MM.1S (cell line): ENCODE data around the gene SFMBT2.

ENCODE experiments used
- DNase-seq: peaks from one replicate; pipeline ENCODE4 v3.0.0-alpha.2; 2015
- H2AFZ ChIP-seq: fragments of 300-600 bp; sonication (generic); 2 replicates; pipeline ENCODE4 v1.6.0; 2016; ENCODE audit warnings: antibody characterized with exemption, low read length
- H3F3A ChIP-seq: fragments of 300-600 bp; sonication (generic); 2 replicates; pipeline ENCODE4 v1.6.1; 2016; ENCODE audit warnings: mild to moderate bottlenecking, antibody characterized with exemption, low read length, moderate library complexity, mixed read lengths; ENCODE audit not compliant: insufficient read depth
- H3K27ac ChIP-seq: fragments of 300-600 bp; sonication (generic); 2 replicates; pipeline ENCODE4 v1.5.1; 2016; ENCODE audit warnings: mild to moderate bottlenecking, low read length
- H3K27me3 ChIP-seq: fragments of 300-600 bp; sonication (generic); replicated peaks from 2 replicates; pipeline ENCODE4 v1.6.0; 2016; ENCODE audit warnings: low read length; ENCODE audit not compliant: insufficient read depth
- H3K36me3 ChIP-seq: fragments of 300-600 bp; sonication (generic); replicated peaks from 2 replicates; pipeline ENCODE4 v1.6.1; 2016; ENCODE audit warnings: mild to moderate bottlenecking, low read length, mixed read lengths; ENCODE audit not compliant: insufficient read depth
- H3K4me1 ChIP-seq: fragments of 300-600 bp; sonication (generic); 2 replicates; pipeline ENCODE4 v1.6.1; 2016; ENCODE audit warnings: low read length, mixed read lengths
- H3K4me2 ChIP-seq: fragments of 300-600 bp; sonication (generic); 2 replicates; pipeline ENCODE4 v1.6.0; 2016; ENCODE audit warnings: low read depth, low read length
- H3K4me3 ChIP-seq: fragments of 300-600 bp; sonication (generic); 2 replicates; pipeline ENCODE4 v1.5.1; 2016; ENCODE audit warnings: low read length, mixed read lengths
- H3K79me2 ChIP-seq: fragments of 300-600 bp; sonication (generic); 2 replicates; pipeline ENCODE4 v1.6.1; 2016; ENCODE audit warnings: mixed run types, low read length, mixed read lengths
- H3K9ac ChIP-seq: fragments of 300-600 bp; sonication (generic); 2 replicates; pipeline ENCODE4 v1.6.1; 2016; ENCODE audit warnings: low read length, mixed read lengths
- H3K9me2 ChIP-seq: fragments of 300-600 bp; sonication (generic); replicated peaks from 2 replicates; pipeline ENCODE4 v1.6.1; 2016; ENCODE audit warnings: mild to moderate bottlenecking, low read length, mixed read lengths; ENCODE audit not compliant: insufficient read depth
- H3K9me3 ChIP-seq: fragments of 300-600 bp; sonication (generic); replicated peaks from 2 replicates; pipeline ENCODE4 v1.6.1; 2016; ENCODE audit warnings: mild to moderate bottlenecking, low read length, mixed read lengths; ENCODE audit not compliant: insufficient read depth
- H4K20me1 ChIP-seq: fragments of 300-600 bp; sonication (generic); 2 replicates; pipeline ENCODE4 v1.6.1; 2016; ENCODE audit warnings: mild to moderate bottlenecking, low read length, moderate library complexity, mixed read lengths; ENCODE audit not compliant: insufficient read depth
- EZH2 ChIP-seq: fragments of 300-600 bp; sonication (generic); optimal IDR thresholded peaks from 2 replicates; pipeline ENCODE3; 2017; ENCODE audit warnings: low read depth, mild to moderate bottlenecking, antibody characterized with exemption, low read length, mixed read lengths
- EZH2phosphoT487 ChIP-seq: fragments of 300-600 bp; sonication (generic); IDR thresholded peaks from 2 replicates; pipeline ENCODE4 v1.6.1; 2018; ENCODE audit warnings: antibody characterized with exemption, low read length
- TF ChIP-seq, protein P1 (sequence below): fragments of 300-600 bp; sonication (generic); IDR thresholded peaks from 2 replicates; pipeline ENCODE4 v1.5.1; 2016; ENCODE audit warnings: antibody characterized with exemption, low read length, mixed read lengths

SFMBT2 gene

DNA sequence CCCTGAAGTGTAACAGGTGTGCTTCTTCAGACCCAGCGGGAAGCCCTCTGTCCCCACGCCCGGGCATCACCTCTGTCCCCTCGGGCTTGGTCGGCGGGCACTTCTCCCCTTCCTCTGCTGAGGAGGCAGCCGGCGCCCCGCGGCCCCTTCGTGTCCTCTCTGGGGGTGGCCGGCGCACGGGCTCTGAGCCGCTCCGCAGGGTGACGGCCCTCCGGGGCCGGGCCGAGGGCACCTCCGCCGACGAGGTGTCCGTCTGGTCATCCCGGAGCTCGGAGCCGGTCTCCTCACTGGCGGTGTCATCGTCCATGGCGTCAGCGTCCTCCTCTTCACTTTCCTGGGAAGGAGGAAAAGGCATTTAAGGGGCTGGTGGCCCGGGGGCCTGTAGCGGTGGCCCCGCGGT, 239.0 kb downstream of the SFMBT2 start:
- Histone ChIP-seq H3K9me2 (no peaks in the 10 kb centered on the region), H4K20me1 (no peaks in the 10 kb centered on the region), H3K9ac (no peak overlapping the region), H3F3A (no peaks in the 10 kb centered on the region), H3K36me3 (peaks cover 9% of the 10 kb centered on the region; the same call in 1 of the 2 replicates), H3K4me2 (no peak overlapping the region), H3K27me3 (no peaks in the 10 kb centered on the region), H3K4me1 (no peaks in the 10 kb centered on the region), H3K79me2 (no peaks in the 10 kb centered on the region), H3K4me3 (no peak overlapping the region), H2AFZ (no peak overlapping the region), H3K9me3 (no peaks in the 10 kb centered on the region), H3K27ac (no peak overlapping the region)
- TF ChIP-seq EZH2phosphoT487: no peak
- TF ChIP-seq, protein P1, sequence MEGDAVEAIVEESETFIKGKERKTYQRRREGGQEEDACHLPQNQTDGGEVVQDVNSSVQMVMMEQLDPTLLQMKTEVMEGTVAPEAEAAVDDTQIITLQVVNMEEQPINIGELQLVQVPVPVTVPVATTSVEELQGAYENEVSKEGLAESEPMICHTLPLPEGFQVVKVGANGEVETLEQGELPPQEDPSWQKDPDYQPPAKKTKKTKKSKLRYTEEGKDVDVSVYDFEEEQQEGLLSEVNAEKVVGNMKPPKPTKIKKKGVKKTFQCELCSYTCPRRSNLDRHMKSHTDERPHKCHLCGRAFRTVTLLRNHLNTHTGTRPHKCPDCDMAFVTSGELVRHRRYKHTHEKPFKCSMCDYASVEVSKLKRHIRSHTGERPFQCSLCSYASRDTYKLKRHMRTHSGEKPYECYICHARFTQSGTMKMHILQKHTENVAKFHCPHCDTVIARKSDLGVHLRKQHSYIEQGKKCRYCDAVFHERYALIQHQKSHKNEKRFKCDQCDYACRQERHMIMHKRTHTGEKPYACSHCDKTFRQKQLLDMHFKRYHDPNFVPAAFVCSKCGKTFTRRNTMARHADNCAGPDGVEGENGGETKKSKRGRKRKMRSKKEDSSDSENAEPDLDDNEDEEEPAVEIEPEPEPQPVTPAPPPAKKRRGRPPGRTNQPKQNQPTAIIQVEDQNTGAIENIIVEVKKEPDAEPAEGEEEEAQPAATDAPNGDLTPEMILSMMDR: no peak
- no peak for TF ChIP-seq EZH2
- no peak for DNase-seq

DNA sequence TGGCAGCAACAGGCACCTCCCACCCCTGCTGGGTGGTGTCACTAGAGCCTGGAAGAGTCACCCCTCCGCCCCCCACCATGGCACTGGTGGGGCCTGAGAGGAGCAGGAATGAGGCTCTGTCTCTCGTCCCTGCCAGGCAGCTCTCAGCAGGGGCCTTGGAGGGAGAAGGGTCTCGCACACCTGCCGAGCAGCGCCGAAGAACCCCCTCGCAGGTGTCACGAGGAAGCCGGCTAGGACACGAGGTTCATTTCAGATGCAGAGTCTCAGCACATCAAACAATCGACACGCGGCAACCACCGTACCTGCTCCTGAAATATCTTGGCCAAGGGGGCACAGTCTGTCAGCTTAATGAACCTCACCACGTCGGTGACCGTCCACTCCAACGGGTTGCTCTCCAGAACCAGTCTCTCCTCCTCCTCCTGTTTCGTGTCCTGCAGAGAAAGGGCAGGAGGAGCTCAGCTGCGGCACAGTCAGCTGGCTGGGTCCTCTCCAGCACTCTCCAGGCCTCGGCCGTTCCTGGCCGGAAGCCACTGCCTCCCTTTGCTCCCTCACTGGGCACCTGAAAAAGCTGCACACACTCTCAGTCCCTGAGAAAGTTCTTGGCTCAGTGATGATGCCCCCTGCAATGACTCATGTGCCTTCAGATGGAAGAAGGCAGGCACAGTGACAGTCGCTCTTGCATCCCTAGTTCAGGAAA, 240.1 kb downstream of the SFMBT2 start:
- no peak overlapping the region for H2AFZ ChIP-seq
- no peak overlapping the region for H3K9ac ChIP-seq
- no peaks in the 10 kb centered on the region for H3K9me3 ChIP-seq
- TF ChIP-seq, protein P1: no peak
- TF ChIP-seq EZH2phosphoT487 (no peak), EZH2 (no peak)
- H4K20me1 ChIP-seq: no peaks in the 10 kb centered on the region
- H3K4me1 ChIP-seq: no peaks in the 10 kb centered on the region
- no peak overlapping the region for H3K4me3 ChIP-seq
- no peaks in the 10 kb centered on the region for H3K79me2 ChIP-seq
- H3K9me2 ChIP-seq: no peaks in the 10 kb centered on the region
- H3K27me3 ChIP-seq: no peaks in the 10 kb centered on the region
- no peaks in the 10 kb centered on the region for H3F3A ChIP-seq
- H3K27ac ChIP-seq: no peak overlapping the region
- H3K4me2 ChIP-seq: no peak overlapping the region
- DNase-seq: no peak
- H3K36me3 ChIP-seq: peaks cover 7% of the 10 kb centered on the region; the same call in 1 of the 2 replicates

DNA sequence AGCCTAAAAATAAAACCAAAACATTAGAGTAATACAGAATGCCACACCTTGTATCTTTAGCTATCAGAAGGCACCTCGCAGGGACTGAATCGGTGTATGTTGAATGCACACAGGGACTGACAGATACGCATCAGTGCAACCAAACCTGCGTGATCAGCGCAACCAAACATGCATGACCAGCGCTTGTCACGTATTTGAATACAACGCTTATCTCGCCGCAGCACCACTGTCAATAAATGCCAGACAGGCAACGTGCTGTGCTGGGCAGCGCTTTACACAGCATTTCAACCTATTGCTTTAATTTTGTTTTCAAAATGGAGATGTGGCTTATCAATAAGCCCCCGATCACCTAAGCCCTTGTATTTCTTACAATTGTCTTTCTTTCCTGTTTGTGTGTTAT, 242.4 kb downstream of the SFMBT2 start:
- TF ChIP-seq EZH2phosphoT487 (no peak), EZH2 (no peak)
- TF ChIP-seq, protein P1: no peak
- no peak for DNase-seq
- H3K4me1 ChIP-seq: no peaks in the 10 kb centered on the region
- H3K9me3 ChIP-seq: no peaks in the 10 kb centered on the region
- no peaks in the 10 kb centered on the region for H3F3A ChIP-seq
- H2AFZ ChIP-seq: no peak overlapping the region
- no peak overlapping the region for H3K4me2 ChIP-seq
- H3K79me2 ChIP-seq: no peaks in the 10 kb centered on the region
- no peaks in the 10 kb centered on the region for H3K9me2 ChIP-seq
- H3K27ac ChIP-seq: no peak overlapping the region
- H3K27me3 ChIP-seq: no peaks in the 10 kb centered on the region
- no peaks in the 10 kb centered on the region for H4K20me1 ChIP-seq
- peaks cover 6% of the 10 kb centered on the region; the same call in 1 of the 2 replicates for H3K36me3 ChIP-seq
- H3K9ac ChIP-seq: no peak overlapping the region
- H3K4me3 ChIP-seq: no peak overlapping the region
